Endometrial microvascular endothelial cells (primary cell): ENCODE results near the gene GNG12. TPM values are rescaled to one million over a fixed set of nuclear protein-coding genes. Genes with fewer than 3 reads are reported as not detected.

Source experiments
- in situ Hi-C: cut with HindIII; loops from 2 replicates; pipeline ENCODE4 v1.10.0; 2017; ENCODE audit warnings: low sequenced_read_pairs, low pct_unique_long_range_greater_than_20kb; ENCODE audit errors: inconsistent ontology term
- total RNA-seq: library from RNA; depleted of rRNA; stranded (reverse); fragments of >200 nt; gene quantifications from one replicate; pipeline ENCODE4 v1.2.3, GENCODE V29; 2015; ENCODE audit errors: inconsistent ontology term

Gene GNG12
- total RNA-seq, 1 donor from 2014 or later = 322 TPM

DNA sequence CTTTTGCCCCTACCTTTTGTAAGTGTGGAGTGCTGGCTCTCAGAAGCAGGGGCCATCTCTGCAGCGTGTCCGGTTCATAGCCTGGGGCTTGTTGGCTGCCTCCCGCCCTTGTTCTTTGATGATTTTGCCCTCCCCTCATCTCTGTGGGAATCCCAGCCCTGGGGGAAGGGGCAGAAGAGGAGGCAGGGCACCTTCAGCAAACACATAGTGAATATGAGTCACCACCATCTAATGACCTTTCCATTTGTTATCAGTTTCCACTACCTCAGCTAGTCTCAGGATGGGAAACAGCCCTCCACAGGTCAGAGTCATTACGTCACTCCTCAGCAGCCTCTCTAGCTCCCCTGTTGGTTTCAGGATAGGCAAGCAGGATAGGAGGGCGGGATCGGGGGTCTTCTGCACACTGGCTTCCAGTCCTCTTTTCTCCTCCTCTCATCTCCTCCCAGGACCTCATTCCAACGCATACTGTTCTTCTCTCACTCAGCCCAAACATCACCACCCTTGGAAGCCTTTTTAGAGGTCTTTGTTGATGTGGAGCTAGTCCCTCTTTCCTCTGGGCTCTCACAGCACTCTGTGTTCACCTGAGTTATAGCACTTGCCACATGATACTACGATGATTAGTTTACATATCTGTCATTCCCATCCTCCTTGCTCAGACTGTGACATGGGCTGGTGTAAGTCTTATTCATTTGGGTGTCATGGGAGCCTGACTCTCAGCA is 132.4 kb downstream of the GNG12 start:
- in situ Hi-C loops = no loop called here

DNA sequence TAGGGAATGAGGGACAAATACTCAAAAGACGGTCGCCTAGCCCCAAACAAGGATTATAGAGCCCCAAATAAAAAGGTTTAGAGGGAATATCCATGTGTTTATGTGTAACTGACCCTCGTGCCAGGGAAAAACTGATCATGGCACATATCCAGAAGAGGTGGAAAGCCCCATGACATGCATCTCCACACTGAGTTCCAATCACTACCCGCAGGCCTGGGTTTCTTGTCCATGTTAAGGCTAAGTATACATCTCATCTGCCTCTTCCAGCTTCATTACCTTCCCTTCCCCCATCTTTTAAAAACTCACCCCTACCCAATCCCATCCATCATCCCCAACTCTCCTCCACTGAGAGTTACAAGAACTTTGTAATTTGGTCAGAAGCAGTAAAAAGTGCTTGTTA is 133.0 kb downstream of the GNG12 start:
- in situ Hi-C loops = no loop called here

DNA sequence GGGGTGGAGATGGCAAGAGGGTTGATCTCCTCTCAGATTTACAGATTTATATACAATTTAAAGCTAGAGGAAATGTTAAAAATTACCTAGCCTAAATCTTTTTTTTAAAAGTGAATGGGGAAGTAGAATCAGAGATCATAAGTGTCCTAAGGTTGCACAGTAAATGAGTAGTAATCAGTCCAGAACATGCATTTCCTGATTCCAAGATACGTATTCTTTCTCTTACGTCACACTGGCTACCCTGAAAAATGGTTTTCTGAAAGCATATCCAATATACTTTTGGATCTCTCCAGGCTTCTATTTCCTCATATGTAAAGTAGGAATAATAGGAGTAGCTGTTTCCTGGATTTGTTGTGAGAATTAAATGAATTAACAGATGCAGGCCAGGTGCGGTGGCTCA is 136.6 kb downstream of the GNG12 start:
- in situ Hi-C loops = no loop called here

DNA sequence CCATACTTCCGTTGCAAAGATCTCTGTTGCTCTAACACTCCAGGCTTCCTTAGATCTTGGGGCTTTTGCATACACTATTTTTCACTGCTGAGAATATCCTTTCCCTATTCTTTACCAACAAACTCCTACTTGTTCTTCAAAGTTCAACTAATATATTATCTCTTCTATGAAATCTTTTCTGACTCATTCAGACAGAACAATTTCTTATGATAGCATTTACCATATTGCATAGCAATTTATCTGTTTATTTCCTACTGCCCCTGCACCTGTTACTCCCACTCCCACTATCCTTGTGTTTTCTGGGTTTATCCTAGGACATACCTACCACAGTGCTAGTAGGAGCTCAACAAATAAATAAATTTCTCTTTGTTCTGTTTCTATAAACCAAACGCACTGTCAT is 137.3 kb downstream of the GNG12 start:
- in situ Hi-C loops = no loop called here

DNA sequence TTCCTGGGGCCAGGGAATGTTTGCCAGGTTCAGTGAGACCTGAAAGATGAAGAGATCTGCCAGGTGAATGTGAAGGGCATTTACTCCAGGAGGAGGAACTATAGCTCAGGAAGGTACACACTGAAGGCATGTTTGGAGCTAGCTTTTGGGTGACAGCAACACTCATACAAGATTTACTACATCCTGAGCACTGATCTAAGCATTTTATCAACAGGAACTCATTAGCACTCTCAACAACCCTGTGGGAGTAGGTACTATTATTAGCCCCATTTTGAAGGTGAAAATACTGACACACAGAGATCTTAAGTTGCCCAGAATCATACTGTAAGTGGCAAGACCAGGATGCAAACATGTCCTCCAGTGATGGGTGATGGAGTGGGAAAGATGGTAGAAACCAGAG is 141.6 kb downstream of the GNG12 start:
- in situ Hi-C loops = no loop called here

DNA sequence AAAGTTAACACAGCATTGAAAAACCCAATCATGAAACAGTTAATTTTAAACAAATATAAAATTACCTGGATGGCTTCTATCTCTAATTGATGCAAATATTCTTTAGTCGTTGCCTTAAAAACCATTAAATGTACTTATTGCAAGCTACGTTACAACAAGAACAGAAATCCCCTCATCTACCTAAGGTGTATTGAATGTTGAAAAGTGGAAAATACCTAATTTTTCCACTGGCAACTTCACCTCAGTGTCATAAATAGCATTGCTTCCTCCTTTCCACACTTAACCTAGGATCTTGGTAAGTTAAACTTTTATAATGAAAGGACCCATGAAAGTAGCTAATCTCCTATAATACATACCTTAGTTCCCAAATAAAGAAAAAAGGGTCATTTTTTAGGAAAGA is 142.9 kb downstream of the GNG12 start:
- in situ Hi-C loops = no loop called here

DNA sequence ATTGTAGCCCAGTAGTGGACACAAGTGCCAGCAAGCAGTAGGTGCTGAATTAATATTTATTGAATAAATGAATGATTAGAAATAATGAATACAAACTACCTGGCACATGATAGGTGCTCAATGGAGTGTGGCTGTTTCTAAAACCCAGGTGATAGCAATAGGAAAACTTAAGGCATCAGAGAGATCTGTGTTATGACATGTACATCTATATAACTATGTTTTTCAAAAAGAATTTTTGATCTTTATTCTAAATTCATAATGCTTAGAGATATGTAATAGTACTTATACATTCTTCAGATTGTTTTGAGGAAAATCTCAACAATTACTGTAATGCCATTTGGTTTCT is 143.3 kb downstream of the GNG12 start:
- in situ Hi-C loops = no loop called here

DNA sequence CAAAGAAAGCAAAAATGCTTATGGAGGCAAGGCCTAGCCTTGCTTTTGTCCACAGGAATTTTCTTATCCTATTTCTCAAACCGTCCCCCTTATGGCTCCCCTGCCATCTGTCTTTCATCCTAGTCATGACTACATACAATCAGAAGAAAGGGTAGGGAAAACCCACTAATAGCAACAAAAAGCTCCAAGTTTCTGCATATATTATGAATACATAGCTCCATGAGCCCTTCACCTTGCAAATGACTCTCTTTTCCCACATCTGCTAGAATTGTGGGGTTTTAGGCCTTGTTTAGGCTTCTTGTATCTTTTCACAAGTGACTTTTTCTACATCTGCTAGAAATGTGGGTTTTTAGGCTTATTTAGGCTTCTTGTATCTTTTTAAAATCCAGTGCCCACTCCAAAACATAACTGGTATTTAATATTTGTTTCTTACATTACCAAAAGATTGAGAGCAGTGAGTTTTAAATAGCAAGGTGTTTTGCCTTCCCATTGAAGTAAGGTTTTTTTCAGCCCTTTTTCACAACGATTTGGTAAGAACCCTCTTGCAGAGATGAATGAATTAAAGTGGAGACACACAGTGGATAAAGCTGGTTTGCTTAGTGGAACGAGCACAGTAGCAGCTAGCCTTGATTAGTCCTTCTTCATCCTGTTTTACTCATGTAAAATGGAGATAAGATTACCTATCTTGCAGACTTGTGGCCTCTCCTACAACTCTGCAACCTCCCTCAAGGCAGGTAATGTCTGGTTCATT is 143.8 kb downstream of the GNG12 start:
- in situ Hi-C loops = no loop called here

DNA sequence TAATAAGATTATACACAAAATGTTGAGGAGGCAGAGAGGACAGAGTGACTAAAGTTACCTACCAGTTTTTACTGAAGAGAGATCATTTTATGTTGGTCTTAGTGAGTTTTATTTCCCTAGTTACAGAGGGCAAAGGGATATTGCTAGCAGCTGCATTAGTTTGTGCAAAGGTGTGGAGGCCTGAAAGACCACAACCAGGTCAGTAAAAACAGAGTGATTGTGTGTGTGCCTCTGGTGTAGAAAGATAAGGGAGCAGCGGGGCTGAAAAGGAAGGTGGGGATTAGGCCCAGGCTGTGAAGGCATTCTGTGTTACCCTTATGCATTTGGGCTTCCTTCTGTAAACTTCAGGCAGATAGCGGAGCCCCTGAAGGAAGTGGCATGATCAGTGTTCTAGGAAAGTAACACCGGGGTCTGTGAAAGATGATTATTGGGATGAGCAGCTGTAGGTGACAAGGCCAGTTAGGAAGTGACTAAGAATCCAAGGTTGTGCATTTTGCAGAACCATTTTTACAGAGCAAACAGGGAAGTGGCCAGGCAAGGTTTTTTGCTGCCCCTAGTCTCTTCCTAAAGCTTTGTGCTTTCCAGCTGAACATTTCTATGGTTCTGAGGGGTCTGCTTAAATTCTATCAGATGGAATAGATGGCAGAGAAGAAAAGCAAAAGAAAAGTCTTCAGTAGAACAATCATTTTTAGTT is 144.6 kb downstream of the GNG12 start:
- in situ Hi-C loops = no loop called here

DNA sequence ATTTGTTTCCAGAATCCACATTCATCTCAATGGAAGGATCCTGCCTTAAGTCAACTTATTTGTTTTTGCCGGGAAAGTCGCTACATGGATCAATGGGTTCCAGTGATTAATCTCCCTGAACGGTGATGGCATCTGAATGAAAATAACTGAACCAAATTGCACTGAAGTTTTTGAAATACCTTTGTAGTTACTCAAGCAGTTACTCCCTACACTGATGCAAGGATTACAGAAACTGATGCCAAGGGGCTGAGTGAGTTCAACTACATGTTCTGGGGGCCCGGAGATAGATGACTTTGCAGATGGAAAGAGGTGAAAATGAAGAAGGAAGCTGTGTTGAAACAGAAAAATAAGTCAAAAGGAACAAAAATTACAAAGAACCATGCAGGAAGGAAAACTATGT is 145.6 kb downstream of the GNG12 start:
- in situ Hi-C loops = no loop called here

DNA sequence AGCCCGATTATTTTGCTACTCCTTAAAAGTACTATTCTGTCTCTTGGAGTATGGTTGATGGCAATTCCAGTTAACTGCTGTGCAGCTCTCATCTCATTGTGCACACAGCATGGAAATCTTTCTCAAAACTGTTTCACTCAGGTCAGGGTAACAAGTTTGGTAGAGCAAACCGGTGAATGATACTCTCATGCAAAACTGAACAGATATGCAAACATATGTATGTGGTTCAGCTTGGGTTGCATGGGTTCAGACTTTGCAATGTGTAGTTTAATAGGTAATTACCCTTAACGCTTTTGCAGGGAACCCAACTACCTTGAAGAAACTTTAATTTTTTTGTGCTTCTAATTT is 146.1 kb downstream of the GNG12 start:
- in situ Hi-C loops = no loop called here

DNA sequence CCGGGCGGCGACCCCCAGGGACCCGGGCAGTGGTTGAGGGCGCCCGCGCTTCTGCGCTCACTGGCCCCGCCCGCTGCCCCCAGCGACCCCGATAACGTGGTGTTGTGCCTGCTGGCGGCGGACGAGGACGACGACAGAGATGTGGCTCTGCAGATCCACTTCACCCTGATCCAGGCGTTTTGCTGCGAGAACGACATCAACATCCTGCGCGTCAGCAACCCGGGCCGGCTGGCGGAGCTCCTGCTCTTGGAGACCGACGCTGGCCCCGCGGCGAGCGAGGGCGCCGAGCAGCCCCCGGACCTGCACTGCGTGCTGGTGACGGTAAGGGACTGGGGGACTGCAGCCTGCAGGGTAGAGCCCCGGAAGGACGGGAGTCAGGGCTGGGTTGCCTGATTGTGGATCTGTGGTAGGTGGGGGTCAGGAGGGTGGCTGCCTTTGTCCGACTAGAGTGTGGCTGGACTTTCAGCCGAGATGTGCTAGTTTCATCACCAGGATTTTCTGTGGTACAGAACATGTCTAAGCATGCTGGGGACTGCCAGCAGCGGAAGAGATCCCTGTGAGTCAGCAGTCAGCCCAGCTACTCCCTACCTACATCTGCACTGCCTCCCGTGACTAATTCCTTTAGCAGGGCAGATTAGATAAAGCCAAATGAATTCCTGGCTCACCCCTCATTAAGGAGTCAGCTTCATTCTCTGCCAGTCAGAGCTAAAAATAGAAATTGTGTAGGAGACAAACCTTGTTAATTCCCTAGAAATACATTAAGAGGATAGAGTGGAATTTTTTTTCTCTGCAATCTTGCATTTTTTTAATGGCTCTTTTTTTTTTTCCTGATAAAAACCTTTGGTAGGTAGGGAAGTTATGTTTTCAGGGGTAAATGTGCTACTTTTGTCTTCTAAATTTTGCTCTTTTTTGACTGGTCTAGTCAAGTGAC is 146.7 kb downstream of the GNG12 start:
- in situ Hi-C loops = no loop called here

DNA sequence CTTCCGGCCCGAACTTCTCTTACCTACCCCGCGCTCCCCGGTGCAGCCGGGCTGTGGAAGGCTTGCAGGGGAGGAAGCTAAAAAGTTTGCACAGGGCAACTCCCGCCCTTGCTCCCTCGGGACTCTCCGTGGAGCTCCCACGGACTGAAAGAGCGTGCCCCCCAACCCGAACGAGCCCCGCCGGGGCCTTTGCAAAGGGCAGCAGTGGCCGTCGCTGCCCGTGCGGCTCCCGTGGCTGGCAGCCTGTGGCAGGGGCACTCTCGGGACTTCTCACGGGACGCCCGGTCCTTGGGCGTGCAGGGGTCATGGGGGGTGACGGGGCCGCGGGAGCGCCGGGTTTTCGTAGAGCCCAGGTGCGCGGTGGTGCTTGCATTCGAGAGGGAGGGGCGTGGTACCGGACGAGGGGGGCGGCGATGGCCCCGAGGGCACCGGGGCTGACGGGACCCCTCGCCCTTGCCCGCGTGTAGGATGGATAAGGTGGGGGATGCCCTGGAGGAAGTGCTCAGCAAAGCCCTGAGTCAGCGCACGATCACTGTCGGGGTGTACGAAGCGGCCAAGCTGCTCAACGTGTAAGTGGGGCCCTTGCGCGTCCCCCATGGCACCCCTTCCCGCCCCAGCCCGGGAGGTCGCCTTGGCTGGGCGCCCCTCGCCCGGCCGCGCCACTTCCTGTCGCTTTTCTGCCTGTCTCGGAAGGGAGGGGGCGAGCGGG is 147.6 kb downstream of the GNG12 start:
- in situ Hi-C loops = no loop called here

DNA sequence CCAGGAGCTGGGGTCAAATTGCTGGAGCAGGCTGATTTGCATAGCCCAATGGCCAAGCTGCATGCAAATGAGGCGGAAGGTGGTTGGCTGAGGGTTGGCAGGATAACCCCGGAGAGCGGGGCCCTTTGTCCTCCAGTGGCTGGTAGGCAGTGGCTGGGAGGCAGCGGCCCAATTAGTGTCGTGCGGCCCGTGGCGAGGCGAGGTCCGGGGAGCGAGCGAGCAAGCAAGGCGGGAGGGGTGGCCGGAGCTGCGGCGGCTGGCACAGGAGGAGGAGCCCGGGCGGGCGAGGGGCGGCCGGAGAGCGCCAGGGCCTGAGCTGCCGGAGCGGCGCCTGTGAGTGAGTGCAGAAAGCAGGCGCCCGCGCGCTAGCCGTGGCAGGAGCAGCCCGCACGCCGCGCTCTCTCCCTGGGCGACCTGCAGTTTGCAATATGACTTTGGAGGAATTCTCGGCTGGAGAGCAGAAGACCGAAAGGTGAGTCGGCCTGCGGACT is 148.2 kb downstream of the GNG12 start, which contains the start of gene GADD45A:
Gene GADD45A, plus strand, starts transcription at position 135 of the 491 bp plus-strand sequence. Its CDS starts 294 bp downstream, at position 429.
- in situ Hi-C loops = no loop called here

DNA sequence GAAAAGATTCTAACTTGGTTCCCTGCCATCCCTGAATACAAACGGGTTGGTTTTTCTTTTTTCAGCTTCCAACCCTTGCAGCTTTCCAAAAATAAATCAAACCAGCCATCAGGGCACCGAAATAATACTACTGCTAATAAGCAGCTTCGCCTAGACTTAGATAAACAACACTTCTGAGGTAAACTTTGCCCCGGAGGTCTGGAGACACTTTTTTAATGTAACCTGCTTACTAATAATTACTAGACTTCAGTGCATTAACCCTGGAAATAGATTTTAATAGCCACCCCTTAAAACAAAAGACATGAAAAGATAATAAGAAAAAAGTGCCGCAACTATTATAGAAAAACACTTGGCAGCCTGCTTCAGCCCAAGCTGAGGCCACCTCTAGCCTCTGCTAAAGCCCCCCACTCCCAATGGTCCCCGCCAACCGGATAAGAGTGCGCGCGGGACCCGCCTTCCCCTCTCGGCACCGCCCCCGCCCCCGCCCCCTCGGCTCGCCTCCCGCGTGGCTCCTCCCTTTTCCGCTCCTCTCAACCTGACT is 148.7 kb downstream of the GNG12 start:
- in situ Hi-C loops = no loop called here

DNA sequence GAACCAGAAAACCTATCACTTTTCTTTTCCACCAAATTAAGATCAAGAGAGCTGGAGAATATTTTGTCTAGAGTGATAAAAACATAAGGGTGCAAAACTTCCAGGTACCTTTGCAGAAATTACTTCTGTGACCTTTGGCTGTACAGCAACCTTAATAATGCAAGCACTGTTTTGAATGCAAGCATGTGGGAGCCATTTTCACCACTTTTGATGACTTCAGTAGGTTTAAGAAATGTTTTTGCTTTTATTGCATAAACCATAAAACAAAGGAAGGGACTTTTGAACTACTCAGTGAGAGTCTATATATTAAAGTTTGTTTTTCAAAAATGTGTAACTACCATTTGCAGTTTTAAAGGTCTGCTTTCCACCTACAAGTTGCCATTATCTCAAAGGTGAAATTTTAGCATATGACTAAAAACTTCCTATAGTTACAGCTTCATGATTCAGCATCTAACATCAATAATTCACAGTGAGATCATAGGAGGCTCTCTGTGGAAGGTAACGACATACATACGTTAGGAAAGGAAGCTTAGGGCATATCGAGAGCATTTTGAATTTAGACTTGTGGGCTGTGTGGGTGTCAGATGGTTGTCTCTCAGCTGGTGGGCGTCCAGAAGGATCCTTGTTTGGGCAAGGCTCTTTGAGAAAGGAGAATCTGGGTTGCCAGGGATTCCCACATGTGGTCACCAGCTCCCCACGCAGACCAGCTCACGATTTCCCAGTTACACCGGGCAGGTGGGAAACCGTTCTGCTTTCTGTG is 149.3 kb downstream of the GNG12 start:
- in situ Hi-C loops = no loop called here

DNA sequence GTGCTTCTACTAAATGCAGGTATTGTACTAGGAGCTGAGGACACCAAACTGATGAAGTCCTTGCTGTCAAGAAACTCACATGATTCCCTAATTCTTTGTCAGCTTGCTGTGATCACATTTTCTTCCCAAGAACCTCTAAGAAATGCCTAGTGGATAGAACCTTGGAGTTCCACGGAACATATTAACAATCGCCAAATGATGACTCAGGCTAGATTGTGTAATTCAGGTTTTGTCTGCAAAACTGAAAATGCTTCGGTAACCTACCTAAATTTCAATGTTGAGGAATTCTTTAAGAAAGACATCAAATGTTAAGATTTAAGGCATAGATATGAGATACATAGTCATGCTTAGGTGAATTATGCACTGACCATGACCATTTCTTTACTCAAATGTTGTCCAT is 150.0 kb downstream of the GNG12 start:
- in situ Hi-C loops = no loop called here
